GM21723 (cell line): ENCODE measurements around the gene TMPRSS9.

ENCODE experiments used
- ATAC-seq: cut with Tn5 transposase; IDR thresholded peaks from one replicate; pipeline ENCODE4 v1.9.1; 2021; ENCODE audit warnings: mild to moderate bottlenecking, moderate library complexity; ENCODE audit not compliant: unreplicated experiment

Gene TMPRSS9

GRCh38 chr19:2431318-2432055 is 71.4 kb downstream of the TMPRSS9 start:
- no peak for ATAC-seq

GRCh38 chr19:2432131-2432848 is 72.2 kb downstream of the TMPRSS9 start:
- no peak for ATAC-seq

DNA sequence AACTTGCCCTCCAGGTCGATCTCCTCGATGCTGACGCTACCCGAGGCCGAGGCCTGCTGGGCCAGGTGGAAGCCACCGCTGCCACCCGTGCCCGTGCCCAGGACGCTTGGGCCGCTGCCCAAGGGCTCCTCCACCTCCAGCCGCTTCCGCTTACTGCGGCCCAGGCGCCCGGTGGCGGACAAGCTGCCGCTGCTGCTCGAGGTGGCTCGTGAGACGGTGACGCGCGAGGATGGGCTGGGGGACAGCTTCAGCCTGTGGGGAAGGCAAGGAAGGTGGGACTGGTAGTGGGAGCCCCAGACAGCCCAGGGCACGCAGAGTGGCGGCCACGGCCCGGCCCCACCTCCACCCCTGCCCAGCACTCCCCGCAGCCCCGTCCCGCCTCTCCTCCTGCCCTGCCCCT is 73.8 kb downstream of the TMPRSS9 start:
- no peak for ATAC-seq

DNA sequence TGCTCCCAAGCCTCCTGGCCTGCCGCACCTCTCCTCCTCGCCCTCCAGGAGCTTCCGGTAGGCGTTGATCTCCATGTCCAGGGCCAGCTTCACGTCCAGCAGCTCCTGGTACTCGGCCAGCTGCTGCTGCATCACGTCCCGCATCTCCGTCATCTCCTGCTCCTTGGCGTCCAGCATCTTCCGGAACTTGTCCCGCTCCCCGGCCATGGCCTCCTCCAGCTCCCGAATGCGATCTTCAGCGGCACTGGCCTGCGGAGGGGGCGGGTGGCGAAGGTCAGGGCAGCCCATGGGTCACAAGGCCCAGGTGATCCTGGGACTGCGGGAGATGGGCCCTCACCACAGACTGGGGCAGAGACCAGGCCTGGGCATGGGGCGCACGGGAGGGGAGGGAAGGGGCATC is 74.2 kb downstream of the TMPRSS9 start:
- no peak for ATAC-seq

DNA sequence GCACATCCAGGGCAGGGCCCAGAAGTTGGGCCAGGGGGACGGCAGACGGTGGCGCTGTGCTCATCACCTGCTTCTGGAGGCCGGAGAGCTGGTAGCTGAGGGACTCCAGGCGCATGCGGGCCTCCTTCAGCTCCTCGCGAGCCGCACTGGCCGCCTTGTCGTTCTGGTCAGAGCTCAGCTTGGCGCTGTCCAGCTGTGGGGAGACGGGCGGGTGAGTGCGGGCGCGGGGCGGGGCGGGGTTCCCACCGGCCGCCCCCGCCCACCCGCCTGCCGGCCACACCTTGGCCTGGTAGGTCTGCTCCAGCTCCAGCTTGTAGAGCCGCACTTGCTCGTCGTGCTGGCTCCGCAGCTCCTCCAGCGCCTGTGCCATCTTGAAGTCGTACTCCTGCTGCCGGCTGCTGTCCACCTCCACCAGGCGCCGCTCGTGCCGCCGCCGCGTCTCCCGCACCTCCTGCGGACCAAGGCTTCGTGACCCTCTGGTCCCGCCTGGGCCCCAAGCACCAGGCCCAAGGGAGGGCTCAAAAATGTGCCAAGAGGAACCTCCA is 74.7 kb downstream of the TMPRSS9 start:
- ATAC-seq: no peak

- ATAC-seq: no peak
Measured at GRCh38 chr19:2436384-2436783, 76.3 kb downstream of the TMPRSS9 start.

DNA sequence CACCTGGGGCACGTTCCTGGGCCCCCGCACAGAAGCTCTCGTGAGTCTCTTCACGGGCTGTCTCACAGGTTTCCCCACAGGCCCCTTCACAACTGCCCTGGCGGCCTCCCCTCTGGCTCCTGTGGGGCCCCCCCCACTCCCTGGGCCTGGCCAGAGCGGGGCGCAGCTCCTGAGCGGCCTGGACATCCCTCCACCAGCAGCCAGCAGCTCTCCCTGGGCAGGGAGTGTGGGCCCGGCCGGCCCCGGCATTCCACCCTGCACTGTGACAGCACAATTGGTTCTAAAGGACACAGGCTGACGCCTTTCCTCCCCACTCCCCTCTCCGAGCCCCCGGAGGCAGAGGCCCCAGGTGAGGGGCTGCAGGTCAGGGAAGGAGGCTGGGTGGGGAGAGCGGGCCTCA is 76.9 kb downstream of the TMPRSS9 start:
- ATAC-seq: no peak

GRCh38 chr19:2438178-2438577 is 78.1 kb downstream of the TMPRSS9 start:
- ATAC-seq: no peak

GRCh38 chr19:2440515-2440914 is 80.5 kb downstream of the TMPRSS9 start:
- no peak for ATAC-seq

DNA sequence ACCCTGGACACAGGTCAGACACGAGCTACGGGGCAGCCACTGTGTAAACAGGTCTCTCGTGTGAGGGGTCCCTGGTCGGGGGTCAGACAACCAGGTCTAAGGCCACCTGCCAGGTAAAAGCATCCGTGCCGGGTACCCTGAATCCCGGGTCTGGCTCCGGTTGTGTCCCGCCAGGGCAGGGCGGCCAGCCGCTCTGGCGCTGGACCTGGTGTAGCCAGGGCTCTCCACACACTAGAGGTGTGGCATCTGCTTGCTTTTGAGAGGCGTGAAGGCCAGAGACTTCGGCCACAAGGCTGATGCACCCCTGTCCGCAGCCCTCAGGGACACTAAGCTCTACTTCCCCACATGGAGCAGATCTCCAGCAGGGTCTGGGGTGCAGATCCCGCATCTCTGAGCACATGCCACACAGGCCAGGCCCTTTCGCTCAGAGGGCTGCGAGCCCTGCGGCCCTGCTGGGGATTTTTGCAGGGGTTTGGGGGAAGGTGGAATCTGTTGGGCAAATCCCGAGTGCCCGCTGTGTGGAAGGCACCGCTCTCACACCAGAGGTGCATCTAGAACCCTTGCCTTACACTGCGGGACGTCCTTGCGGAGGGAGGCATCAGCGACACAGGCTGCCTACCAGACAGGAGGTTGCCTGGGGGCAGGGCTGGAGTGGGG is 81.2 kb downstream of the TMPRSS9 start:
- ATAC-seq: no peak

- no peak for ATAC-seq
Measured at GRCh38 chr19:2443116-2443784, 83.2 kb downstream of the TMPRSS9 start.

- no peak for ATAC-seq
Measured at GRCh38 chr19:2443785-2444182, 83.7 kb downstream of the TMPRSS9 start.

DNA sequence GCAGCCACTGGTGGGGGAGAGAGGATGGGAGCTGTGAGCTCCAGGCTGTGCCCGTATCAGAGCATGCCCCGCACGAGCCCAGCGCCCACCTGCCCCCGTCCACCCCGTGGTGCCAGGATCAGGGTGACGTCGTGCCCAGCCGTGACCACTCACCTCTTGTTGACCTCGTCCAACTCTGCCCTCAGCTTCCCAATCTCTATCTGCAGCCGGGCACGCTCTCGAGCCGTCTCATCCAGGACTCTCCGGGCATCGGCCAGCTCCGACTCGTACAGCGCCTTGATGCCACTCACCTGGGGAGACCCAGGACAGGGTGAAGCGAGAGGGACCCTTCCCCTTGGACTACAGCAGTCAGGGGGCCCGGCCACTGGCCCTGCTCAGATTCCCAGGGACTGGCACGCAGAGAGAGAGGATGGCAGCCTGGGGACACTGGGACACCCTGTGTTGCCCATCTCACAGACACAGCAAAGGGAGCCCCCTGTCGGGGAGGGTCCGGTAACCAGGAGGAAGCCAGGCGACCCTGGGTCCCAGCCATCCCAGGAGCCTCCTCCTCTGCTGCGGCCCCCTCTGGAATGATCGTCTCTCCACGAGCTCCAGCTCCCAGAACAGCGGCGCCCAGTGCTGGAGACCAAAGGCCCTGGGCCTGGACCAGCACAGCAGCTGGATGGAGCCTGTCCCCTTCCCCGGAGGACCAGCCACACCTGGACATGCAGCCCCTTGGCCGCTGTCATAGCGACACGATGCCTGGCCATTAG is 84.4 kb downstream of the TMPRSS9 start:
- no peak for ATAC-seq

DNA sequence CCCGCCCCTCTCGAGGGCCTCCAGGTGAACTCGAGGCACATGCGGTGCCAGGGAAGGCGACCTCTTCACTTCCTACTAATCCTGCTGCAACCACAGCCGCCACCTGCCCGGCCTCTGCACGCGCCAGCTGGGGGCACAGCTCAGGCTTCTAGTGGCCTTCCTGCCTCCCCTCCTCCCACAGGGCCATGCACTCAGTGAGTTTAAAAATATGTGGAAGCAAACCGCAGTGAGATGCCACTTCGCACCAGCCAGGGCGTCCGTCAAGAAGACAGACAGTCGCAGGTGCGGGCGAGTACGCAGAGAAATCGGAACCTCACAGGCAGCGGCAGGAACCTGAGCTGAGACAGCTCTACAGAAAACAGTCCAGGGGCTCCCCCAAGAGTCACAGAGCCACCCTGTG is 86.3 kb downstream of the TMPRSS9 start:
- ATAC-seq: no peak

DNA sequence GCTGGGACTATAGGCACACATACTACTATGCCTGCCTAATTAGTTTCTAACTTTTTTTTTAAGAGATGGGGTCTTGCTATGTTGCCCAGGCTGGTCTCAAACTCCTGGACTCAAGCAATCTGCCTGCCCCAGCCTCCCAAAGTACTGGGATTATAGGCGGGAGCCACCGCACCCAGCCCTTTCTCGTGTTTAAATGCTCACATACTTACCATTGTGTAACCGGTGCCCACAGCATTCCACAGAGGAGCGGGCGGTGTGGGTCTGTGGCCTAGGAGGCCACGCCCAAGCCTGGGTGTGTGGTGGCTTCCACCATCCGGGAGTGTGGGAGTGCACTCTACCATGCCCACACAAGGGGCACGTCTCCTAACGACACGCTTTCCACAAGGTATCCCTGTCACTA is 89.0 kb downstream of the TMPRSS9 start:
- no peak for ATAC-seq

- no peak for ATAC-seq
Measured at GRCh38 chr19:2451138-2451537, 91.1 kb downstream of the TMPRSS9 start.

- no peak for ATAC-seq
Measured at GRCh38 chr19:2451741-2452140, 91.7 kb downstream of the TMPRSS9 start.

GRCh38 chr19:2453431-2454025 is 93.5 kb downstream of the TMPRSS9 start:
- no peak for ATAC-seq

DNA sequence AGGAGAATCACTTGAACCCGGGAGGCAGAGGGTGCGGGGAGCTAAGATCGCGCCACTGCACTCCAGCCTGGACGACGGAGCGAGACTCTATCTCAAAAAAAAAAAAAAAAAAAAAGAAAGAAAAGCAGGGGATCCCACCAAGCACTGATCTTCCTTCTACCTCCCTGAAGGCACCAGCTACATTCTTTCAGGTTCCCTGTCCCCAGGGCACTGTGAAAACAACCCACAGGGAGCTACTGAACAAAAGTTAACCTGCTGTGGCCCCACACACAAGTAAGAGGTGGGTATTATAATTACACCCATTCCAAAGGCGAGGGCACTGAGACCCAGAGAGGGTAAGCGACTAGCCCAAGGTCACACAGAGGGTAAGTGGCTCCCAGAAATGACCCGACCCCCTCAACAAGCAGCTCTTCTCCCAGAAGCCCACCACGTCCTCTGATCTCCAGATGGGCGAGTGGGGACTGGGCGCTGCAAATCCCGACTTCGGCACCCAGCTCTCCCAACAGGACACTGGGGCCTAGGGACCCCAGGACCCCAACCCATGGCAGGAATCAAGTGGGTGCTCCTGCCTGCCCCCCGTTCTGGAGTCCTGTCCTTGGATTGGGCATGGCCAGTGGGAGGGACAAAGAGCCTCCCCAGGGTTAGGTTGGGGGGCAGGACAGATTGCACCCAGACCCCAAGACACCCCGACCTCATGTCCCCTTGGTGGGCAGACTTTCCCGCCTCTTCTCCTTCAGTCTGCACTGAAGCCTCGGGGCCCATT is 94.3 kb downstream of the TMPRSS9 start:
- ATAC-seq: no peak
